HG02678 (cell line): ENCODE data around the gene CEP128.
A peak's percentile ranks its signal among the peaks of the same experiment; 100 is the strongest.

Source experiments
- ATAC-seq: cut with Tn5 transposase; IDR thresholded peaks from one replicate; pipeline ENCODE4 v1.9.1; 2021; ENCODE audit warnings: mild to moderate bottlenecking, moderate library complexity; ENCODE audit not compliant: unreplicated experiment

CEP128 gene

DNA sequence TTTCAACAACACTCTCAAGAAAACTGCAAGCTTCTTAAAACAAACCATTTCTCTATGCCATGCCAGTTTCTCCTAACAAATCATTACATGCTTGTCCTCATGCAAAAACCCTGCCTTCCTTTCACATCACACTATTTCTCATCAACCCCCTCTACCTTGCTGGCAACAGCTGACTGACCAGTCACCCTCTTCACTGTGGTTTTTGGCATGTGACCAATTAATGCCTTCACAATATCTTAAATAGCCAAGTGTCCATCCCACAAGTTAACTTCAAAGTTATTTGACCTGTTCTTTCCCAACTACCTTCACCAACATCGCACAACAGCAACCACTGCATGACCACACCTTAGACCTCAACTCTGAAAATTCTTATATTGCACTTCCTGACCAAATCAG lies 159.6 kb downstream of the CEP128 start:
- no peak for ATAC-seq

DNA sequence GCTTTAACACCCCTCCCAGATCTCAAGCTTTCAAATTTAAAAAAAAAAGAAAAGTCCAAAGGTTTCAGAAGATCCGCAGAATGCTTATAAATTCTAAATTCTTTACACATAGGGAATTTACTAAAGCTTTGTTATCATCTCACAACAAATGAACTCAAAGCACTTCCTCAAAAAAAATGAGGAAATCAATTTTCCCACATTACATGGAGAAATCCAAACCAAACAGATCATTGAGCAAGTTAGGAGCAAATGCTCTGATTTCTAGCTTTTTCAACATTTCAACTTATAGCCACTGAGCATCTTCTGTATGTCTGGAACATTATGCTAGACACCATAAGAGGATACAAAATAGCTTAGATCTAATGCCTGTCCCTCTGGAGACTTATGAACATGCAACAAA lies 161.0 kb downstream of the CEP128 start:
- no peak for ATAC-seq

DNA sequence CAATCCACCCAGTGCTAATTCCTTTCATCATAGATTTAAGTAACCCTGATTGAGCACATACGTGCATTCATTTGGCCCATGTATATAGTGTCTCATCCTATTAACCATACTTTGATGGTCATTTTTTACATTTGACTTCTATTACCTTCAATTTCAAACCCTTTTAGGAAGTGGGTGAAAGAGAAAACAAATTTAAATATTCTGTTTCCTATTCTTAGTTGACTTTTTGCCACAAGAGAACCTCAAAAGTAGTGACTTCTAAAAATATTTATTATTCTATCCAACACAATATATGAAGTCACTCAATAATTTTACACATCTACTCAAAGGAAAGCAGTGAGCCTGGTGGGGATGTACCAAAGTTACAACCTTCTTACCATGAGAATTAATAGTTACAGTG lies 164.9 kb downstream of the CEP128 start:
- peak; percentile 47 for ATAC-seq

DNA sequence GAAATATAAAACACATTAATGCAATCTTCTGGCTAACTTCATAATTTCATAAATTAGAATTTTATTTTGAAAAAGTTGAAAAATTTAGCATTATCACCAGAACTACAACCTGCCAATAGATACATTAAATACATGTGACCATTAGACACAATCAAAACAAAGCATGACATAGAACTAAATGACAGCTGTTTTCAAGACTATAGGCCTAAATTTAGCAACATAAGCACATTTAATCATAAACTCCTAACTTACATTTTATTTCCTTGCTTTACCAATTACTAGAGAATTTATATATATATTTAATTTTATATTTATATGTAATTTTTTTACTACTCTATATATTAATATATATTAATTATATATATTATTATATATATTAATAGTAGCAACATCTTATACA lies 165.4 kb downstream of the CEP128 start:
- ATAC-seq = no peak

DNA sequence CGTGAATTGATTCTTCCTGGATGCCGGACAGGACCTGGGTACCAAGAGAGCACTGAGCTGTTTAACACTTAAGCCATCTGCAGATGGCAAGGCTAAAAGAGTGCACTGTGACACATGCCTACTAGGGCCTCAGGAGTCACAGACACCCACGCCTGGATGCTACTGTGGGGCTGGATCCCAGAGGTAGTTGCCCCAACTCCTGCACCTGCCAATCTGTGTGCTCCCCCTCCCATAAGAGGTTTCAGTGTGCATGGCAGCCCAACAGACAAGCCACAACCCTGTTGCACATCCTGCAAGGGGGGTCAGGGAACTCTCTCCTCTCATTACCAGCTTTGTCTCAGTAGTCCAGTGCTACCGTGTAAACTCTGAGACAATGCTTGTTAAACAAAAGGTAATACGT lies 169.0 kb downstream of the CEP128 start:
- ATAC-seq = no peak

DNA sequence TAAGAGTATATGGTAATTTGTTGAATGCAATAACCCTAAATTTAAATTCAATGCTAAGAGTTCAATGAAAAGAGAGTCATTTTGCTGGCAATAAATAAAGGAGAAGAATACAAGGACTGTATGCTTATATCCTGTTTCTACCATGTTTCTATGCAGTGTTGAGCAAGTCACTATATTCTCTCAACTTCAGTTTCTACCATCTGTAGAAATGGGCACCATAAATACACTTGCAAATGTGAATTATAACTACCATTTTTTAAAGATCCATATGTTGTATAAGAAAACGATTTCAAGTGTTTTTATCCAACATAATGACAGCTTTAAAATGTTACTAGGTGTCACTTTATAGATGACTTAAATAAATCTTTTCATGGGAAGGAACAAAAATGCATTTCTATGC lies 170.3 kb downstream of the CEP128 start:
- ATAC-seq = no peak

DNA sequence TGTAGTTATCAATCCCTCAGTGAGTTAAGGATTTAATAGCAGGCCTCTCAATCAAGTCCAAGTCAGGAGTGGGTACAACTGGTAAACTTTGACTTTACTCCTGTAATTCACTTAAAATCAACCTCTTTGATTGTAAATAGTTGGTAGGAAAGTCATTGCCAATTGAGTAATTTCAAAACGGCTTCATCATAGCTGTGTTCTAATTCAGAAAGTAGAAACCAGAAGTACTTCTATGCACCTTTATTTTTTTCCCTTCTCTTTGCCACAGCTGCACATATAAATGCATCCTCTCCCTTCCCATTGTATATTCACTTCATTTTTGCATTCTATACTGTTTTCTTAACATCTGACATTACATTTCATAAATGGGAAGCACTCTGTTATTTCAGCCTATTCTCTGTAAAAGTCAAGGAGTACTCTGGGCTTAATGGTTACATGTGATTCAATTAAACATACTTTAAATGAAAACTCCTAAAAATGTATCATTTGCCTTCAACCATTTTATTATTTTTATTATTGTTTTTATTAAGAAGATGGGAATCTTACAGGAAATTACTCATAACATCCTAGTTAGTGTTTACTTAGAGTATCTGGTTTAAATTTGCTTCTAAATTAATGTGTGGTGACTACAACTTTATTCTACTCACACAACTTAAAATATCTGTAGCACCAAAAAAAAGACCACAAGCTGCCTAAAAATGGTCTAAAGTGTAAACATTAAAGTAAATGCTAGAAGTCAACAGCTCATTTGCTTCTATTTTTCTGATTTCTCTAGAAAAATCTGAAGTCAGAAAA lies 171.2 kb downstream of the CEP128 start:
- ATAC-seq = no peak

DNA sequence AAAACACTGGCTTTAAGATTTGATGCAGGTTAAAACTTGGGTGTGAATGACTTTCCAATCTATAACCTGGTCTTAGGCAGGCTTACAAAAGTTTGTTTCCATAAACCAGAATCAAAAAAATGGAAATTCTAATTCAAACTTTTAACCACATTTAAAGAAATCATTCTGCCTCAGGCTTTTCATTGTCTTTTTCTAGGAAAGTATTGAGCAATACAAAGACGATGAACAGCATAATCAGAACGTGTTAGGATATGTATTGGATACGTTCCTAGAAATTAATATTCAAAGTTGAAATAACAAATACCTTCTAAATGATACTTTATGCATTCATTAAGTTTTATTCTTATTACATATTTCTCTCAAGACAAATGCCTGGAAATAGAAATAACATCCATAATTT lies 172.9 kb downstream of the CEP128 start:
- no peak for ATAC-seq

DNA sequence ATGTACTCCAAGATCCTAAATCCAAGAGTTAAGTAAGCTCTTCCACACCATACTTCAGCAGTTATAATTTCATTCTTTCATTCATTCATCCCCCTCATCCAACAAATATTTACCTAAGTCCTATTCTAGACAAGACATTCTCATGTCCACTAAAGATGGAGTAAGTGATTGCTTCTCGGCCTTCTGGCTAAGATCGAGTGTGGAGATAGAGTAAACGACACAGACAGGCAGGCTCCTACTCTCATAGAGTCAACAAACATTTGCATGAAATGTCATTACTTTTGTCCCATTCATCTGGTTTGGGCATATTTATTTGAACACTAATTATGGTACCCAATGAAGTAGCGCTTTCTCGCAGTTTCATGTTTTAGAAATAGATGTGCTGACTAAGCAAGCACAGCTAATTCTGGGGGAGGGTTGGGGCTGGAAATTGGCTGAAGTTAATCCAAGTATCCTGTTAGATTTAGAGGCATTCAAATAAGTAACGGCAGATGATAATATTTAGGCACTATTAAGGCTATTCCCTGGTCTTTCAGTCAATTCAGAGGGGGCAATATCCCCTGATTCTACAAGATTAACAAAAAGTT lies 176.5 kb downstream of the CEP128 start:
- ATAC-seq = no peak

DNA sequence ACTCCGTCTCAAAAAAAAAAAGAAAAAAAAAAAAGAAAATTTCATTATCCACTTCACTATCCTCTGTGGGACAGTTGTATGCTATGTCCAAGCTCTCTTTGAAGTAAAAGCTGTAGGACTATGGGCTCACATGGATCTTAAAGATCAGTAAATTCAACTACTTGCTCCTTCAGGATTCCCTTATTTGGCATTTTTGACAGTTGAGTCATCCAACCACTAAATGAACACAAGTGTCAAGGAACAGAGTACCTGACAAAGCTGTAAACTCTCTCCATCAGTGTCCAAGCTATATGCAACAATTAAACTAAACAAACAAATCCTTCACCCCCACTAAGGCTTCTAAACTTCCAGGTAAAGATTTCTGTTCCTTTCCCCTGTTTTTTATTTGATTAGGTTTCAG lies 177.0 kb downstream of the CEP128 start:
- no peak for ATAC-seq

DNA sequence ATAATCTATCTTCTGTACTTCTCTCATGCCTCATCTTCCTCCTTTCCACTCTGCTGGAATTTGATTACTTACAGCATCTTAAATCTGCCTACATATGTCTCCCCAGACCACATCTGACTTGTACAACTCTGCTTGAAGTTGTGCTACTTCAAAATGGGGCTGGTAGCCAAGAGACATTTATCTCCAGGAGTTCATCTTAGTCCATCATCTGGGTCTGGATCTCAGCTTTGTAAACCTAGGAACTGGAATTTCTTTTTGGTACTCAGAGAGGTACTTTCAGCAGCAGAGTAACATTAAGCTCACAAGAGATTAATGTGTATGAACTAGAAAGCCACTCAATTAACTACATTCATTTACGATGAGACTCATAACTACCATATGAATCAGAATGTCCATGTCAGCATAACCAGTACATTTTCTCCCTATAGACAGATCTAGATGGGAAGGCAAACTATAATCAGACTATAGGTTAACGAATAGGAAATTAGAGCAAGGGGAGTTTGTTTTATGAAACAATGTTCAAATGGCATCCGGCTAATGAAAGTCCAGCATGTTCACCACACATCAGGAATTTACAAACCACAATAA lies 178.8 kb downstream of the CEP128 start:
- ATAC-seq = no peak

DNA sequence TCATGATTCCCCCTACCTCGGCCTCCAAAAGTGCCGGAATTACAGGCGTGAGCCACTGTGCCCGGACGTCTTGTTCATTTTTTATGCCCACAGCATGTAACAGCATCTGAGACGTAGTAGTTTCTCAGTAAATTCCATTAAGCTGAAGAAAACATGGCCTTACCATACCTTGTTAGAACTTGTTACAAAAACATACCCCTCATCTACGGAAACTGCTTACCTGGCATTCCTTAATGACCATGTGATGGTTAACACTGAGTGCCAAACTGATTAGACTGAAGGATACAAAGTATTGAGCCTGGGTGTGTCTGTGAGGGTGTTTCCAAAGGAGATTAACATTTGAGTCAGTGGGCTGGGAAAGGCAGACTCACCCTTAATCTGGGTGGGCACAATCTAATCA lies 186.8 kb downstream of the CEP128 start:
- ATAC-seq = no peak

DNA sequence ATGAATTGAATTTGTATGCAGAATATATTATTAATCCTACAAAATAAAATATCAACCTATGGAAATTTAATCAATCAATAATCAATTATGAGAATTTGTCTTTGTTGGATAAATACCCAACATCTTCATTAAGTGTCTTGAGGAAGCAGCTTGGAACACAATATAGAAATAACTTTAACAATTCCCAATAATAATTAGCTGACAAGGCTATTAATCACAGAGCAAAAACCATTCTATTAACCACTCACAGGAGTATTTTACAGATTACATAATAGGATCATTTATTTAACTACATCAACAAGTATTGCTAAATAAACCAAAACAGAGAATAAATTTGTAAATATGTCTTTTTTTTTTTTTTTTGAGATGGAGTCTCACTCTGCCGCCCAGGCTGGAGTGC lies 190.3 kb downstream of the CEP128 start:
- no peak for ATAC-seq

DNA sequence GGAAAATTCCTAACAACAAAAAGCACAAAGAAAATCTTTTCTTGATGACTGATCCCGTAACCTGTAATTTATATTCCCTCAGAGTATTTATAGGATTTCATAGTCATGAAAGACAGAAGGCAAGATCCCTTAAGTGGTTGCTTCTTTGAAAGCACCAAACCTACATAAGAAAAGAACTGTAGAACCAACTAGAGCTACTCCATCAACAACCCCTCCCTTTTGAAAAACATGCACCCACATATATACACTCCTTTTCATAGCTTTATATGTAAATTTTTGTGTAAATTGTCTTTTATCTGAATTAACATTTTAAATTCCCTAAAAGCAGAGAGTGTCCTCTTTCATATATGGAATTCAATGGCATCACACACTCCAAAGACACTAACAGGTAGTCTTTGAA lies 215.3 kb downstream of the CEP128 start:
- no peak for ATAC-seq

DNA sequence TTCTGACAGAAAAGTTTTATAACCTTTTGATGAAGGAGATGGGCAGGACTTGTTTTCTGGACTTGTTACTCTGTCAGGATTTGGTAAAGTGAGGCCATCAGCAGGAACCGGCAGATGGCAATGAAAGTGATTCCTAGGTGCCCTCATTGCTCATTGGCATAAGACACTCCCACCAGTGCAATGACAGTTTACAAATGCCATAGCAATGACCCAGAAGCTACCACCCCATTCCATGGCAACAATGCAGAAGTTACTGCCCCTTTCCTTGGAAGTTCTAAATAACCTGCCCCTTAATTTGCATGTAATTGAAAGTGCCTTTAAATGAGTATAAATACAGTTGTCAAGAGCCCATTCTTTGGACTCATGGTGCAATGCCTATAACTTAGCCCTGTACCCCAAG lies 222.6 kb downstream of the CEP128 start:
- no peak for ATAC-seq

DNA sequence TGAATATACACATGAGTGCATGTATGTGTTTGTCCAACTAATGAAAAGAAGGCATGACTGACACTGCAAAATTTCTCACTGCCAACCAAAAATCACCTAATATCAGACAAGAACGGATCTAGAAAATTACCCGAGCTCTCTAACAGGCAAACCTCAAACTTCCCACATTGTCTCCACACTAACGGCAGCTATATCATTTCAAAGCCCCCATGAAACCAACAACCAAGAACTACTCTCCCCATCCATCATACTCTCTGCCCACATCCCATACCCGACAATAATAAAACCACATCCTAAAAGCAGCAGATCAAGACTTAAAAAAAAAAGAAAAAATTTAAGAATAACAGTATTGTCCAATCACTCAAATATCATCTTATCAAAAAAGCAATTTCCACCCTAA lies 227.1 kb downstream of the CEP128 start:
- no peak for ATAC-seq

DNA sequence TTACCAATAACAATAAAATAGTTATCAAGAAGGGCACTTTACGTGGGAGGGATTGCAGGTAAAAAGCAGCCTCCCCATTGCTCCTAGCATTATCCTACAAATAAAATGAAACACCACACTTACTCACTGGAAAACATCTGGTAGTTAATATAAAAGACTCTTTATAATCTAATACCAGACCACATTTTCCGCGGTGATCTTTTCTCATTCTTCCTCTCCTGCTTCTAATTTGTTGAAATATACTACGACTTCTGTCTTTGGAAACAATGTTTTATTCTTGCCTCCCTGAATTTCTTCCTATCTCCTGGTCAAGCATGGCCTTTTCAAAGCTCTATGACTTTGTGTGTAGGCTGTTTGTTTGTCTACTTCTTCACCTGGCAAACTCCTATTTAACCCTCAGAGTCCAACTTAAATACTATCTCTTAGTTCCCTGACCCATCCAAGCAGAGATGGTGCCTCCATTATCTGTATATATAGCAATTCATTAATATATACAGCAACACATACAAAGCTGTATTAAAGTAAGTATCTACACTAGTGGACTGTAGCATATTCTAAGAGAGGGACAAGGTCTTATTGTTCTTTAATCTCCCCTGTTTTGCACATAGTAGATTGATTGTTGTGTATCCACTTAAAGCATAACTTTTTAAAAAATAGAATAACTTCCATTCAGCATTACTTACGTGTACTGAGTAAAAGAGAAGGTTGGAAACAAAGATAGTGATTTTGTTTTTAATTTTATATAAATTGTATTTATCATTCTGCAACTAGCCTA lies 228.3 kb downstream of the CEP128 start:
- no peak for ATAC-seq

DNA sequence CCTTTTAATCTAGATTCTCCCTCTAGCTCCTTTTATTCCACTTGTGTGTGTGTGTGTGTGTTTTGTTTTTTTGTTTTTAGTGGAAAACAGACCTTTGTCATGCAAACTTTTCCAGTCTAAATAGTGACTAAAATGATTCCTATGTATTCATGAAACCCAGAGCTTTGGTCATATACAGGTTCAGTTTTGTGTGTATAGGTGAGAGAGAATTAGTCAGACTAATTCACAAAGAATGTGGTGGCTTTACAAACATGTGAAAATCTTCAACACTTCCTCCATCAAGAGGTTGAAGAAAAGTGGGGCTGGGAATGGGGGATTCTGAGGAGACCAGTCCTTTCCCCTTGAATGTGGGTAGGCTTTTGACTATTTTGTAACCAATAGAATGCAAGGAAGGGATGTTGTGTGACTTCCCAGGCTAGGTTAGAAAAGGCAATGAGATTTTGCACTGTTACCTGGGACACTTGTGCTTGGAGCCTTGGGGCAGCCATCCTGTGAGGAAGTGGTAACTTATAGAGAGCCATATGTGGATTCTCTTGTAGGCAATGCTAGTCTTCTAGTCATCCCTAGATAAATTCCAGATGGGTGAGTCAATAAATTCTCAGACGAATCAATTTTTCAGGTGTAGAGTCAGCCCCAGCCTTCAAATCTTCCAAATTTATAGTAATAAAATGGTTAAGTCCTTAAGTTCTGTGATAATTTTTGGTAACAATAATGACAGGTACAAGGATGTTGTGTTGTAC lies 236.1 kb downstream of the CEP128 start:
- ATAC-seq = no peak

DNA sequence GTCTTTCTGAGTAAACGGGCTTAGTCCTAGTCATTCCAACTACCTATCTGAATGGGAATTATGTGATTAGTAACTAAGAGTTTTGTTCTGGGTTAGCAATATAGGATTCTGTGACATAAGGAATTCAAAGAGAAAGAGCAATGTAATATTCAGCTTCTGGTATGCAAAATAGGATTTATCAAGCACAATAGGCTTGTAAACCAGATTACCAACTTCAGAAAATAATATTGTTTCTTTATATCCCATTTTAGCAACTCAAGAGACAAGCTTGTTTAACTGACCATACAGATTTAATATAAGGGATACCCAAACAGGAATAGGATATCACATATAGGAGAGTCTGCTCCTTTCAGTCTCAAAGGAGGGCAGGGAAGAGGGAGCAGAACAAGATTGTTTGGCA lies 240.9 kb downstream of the CEP128 start:
- ATAC-seq = no peak

DNA sequence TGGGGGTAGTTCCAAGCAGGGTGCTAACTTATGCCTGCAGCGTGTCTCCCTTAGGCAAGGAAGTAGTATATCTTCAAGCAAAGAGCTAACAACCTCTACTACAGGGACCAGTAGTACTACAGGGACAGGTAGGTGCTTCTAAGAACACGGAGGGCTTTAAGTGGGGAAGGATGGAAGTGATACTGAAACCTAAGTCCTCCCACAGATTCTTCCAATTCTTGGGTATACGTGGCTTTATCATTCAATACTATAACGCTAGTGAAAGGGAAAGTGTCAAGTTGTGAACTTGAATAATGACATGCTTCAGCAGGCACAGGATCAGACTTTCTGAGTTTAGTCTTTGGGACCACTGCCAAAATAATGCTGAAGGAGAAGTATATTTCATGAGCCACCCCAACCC lies 241.7 kb downstream of the CEP128 start:
- no peak for ATAC-seq

DNA sequence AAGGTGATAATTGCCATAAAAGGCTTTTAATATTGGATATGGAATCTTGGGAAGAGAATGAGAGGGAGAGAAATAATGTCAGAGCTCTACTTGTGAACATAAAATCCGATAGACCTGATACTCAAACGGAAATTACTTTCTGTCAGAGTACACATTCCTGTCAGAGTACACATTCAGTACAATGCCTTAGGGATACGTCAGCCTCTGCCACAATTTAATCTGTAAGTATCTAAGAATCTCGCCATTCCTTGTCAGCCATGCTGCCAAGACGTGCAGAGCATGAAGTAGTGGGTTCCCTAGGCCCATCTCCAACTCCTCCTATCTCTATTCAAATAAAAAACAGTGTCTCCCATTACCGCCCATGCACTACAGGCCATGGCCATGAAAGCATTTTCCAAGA lies 242.6 kb downstream of the CEP128 start:
- ATAC-seq = no peak
